Gastrocnemius medialis (tissue), 4 donors: ENCODE data around the gene PNLIPRP2.

Source experiments
- CTCF ChIP-seq, 5 experiments: fragments of 450-650 bp in 3 of 5; fragments of 200-600 bp in 2 of 5; sonication (generic) in 2 of 5; IDR thresholded peaks in 4 of 5; conservative IDR thresholded peaks in 1 of 5; 1 replicate in 4 of 5; 2 replicates in 1 of 5; pipeline ENCODE4 v1.5.1; 2016 to 2019; ENCODE audit warnings: antibody characterized with exemption in 5 of 5, mild to moderate bottlenecking in 3 of 5, moderate library complexity in 3 of 5
- POLR2A ChIP-seq, 2 donors: fragments of 450-650 bp; IDR thresholded peaks; one replicate each; pipeline ENCODE4 v1.6.1; 2017; ENCODE audit warnings: antibody characterized with exemption in 2 of 2, mild to moderate bottlenecking in 2 of 2, moderate library complexity in 2 of 2

GRCh38 chr10:116673866-116674265, 53.1 kb downstream of the PNLIPRP2 start:
- TF ChIP-seq CTCF (IDR thresholded peaks at IDR 0.05 in 4 of 5, conservative IDR thresholded peaks at IDR 0.05 in 1 of 5) (no peak), POLR2A (IDR thresholded peaks at IDR 0.05) (no peak)
